K562 (cell line): Measurements from ENCODE around the gene PTPRR. TPM values are rescaled to one million over a fixed set of nuclear protein-coding genes. Genes with fewer than 3 reads are reported as not detected.

Experiments used
- ATAC-seq: fragments of 200-7000 bp; cut with Tn5 transposase; 3 replicates; pipeline ENCODE4 v1.9.1; 2020; ENCODE audit warnings: moderate library complexity
- BruUV-seq: library from RNA; stranded (reverse); fragments of 400-500 nt; replicated peaks from 2 replicates; lab custom pipeline; 2021; lab: Mats Ljungman, UMichigan
- CTCF ChIA-PET: fragments of 300-600 bp; formaldehyde crosslinking; extraction: SDS; loops from one replicate; lab custom pipeline; 2021; ENCODE audit warnings: low intra/inter-chr PET ratio; lab: Yijun Ruan, JAX
- POLR2A ChIA-PET: fragments of 300-600, 350-650 bp; sonication (Branson Sonifier 250); formaldehyde crosslinking; extraction: SDS; loops from one replicate; lab custom pipeline; 2021; ENCODE audit warnings: antibody characterized with exemption, inconsistent platforms; lab: Yijun Ruan, JAX
- DNase-seq, 4 experiments: peaks; one replicate each; pipeline versions ENCODE4 v3.0.0 to v3.0.0-alpha.2; 2011 to 2018; ENCODE audit warnings: low spot score in 3 of 4, mixed read lengths in 3 of 4; ENCODE audit errors: extremely low read depth in 1 of 4
- FAIRE-seq: peaks from 2 replicates; lab custom pipeline; 2011; peaks lifted over from hg19 to GRCh38; lab: Jason Lieb, UNC
- H2AFZ ChIP-seq: 2 replicates; pipeline ENCODE4 v1.6.0; 2011; ENCODE audit warnings: low read depth, low read length, control low read depth, inconsistent platforms
- H3K27ac ChIP-seq: fragments of 200-600 bp; 3 replicates; pipeline ENCODE4 v1.8.0; 2011; ENCODE audit warnings: low read depth, mild to moderate bottlenecking, control low read depth, inconsistent platforms, low read length, moderate library complexity, mixed read lengths; ENCODE audit errors: extremely low read depth
- H3K27me3 ChIP-seq, 2 experiments: fragments of 300-600 bp in 1 of 2; 2 replicates in 1 of 2; 3 replicates in 1 of 2; pipeline versions ENCODE4 v1.6.0 to v1.8.0; 2011; ENCODE audit warnings: inconsistent platforms in 2 of 2, low read length in 2 of 2, mild to moderate bottlenecking in 1 of 2, mixed read lengths in 1 of 2, moderate library complexity in 1 of 2; ENCODE audit not compliant: control insufficient read depth in 2 of 2, insufficient read depth in 2 of 2
- H3K36me3 ChIP-seq: fragments of 300-600 bp; 3 replicates; pipeline ENCODE4 v1.8.0; 2011; ENCODE audit warnings: mild to moderate bottlenecking, low read length, inconsistent platforms; ENCODE audit not compliant: control insufficient read depth, insufficient read depth
- H3K4me1 ChIP-seq, 2 experiments: fragments of 200-600 bp in 1 of 2; replicated peaks in 1 of 2; 2 replicates in 1 of 2; 3 replicates in 1 of 2; pipeline versions ENCODE4 v1.5.1 to v1.8.0; 2011; ENCODE audit warnings: inconsistent platforms in 2 of 2, low read length in 2 of 2, mild to moderate bottlenecking in 1 of 2, mixed read lengths in 1 of 2, moderate library complexity in 1 of 2; ENCODE audit not compliant: control insufficient read depth in 2 of 2, insufficient read depth in 2 of 2
- H3K4me2 ChIP-seq: 2 replicates; pipeline ENCODE4 v1.6.1; 2011; ENCODE audit warnings: low read length, control low read depth, inconsistent platforms, mixed read lengths; ENCODE audit not compliant: insufficient read depth
- H3K4me3 ChIP-seq: fragments of 200-600 bp; sonication (generic), shearing (Covaris generic); 2 replicates; pipeline ENCODE4 v1.5.1; 2016; ENCODE audit warnings: control low read depth, inconsistent platforms
- H3K79me2 ChIP-seq: fragments of 200-600 bp; 3 replicates; pipeline ENCODE4 v1.8.0; 2011; ENCODE audit warnings: low read length, inconsistent platforms; ENCODE audit not compliant: control insufficient read depth, insufficient read depth
- H3K9ac ChIP-seq, 2 experiments: 2 replicates each; pipeline versions ENCODE4 v1.6.0 to v1.6.1; 2011; ENCODE audit warnings: low read depth in 2 of 2, low read length in 2 of 2, control low read depth in 1 of 2, inconsistent platforms in 1 of 2, mild to moderate bottlenecking in 1 of 2, mixed read lengths in 1 of 2; ENCODE audit not compliant: insufficient read depth in 1 of 2
- H3K9me1 ChIP-seq: one replicate; pipeline ENCODE4 v1.6.0; 2011; ENCODE audit warnings: inconsistent platforms, mild to moderate bottlenecking, low read length, moderate library complexity; ENCODE audit not compliant: control insufficient read depth, insufficient read depth
- H3K9me3 ChIP-seq: replicated peaks from 2 replicates; pipeline ENCODE4 v1.5.1; 2011; ENCODE audit warnings: low read depth, low read length, inconsistent platforms; ENCODE audit not compliant: control insufficient read depth, insufficient read depth
- H4K20me1 ChIP-seq: replicated peaks from 2 replicates; pipeline ENCODE4 v1.6.1; 2011; ENCODE audit warnings: low read length, inconsistent platforms, mixed read lengths; ENCODE audit not compliant: control insufficient read depth, insufficient read depth
- HBP1 ChIP-seq: fragments of 450-650 bp; formaldehyde crosslinking; IDR thresholded peaks from 2 replicates; pipeline ENCODE4 v1.4.0; 2022; ENCODE audit warnings: missing genetic modification characterization
- SPI1 ChIP-seq: IDR thresholded peaks from 2 replicates; pipeline ENCODE4 v1.6.1; 2011; ENCODE audit warnings: low read depth, low read length, control low read depth, borderline replicate concordance
- ZNF507 ChIP-seq: conservative IDR thresholded peaks from 2 replicates; pipeline ENCODE4 v1.6.1; 2017; ENCODE audit warnings: missing genetic modification characterization, missing compliant biosample characterization
- WGBS: fragments of 100-300 bp; shearing (Covaris generic); methylation state at CpG from one replicate; pipeline ENCODE4 v1.1.6; 2016; ENCODE audit warnings: low coverage, mixed read lengths; ENCODE audit not compliant: insufficient coverage; ENCODE audit errors: missing lambda C conversion rate; 5-methylcytosine and 5-hydroxymethylcytosine counted together
- in situ Hi-C: fragments of 300-500 bp; cut with MboI; formaldehyde crosslinking; loops from 4 replicates; pipeline ENCODE4 v1.15.0; 2018; ENCODE audit warnings: inconsistent platforms, mixed read lengths
- intact Hi-C: fragments of 100-400 bp; cut with micrococcal nuclease; formaldehyde crosslinking; loops from 2 replicates; pipeline ENCODE4 v1.14.2; 2022
- polyA plus RNA-seq, 8 experiments: library from polyadenylated mRNA; depleted of rRNA in 4 of 8; stranded (reverse) in 5 of 8; unstranded in 3 of 8; fragments of >200 nt; fragmentation: Nextera tagmentation in 2 of 8; fragmentation: Illumina TruSeq in 1 of 8; extraction: Ambion mirVana in 2 of 8; extraction: Trizol in 1 of 8; gene quantifications; 2 replicates each; pipeline versions ENCODE4 v1.2.1 to v1.2.3, GENCODE V29; 2011 to 2014; ENCODE audit warnings: inconsistent platforms in 1 of 8, missing spikeins in 1 of 8
- total RNA-seq, 7 experiments: library from RNA; depleted of rRNA in 6 of 7; stranded (reverse); fragments of >200 nt in 6 of 7; fragmentation: Illumina TruSeq in 2 of 7; extraction: Trizol in 2 of 7; gene quantifications; 2 replicates each; pipeline versions ENCODE4 v1.2.1 to v1.2.3, GENCODE V29; 2011 to 2021; ENCODE audit warnings: low replicate concordance in 1 of 7

PTPRR gene
- total and polyA plus RNA-seq, 9 of the 15 experiments (the other 6 are each of a cell fraction or from before 2014, with no cell fraction given) = 6.6 to 41.7 (median 12.3) TPM

GRCh38 chr12:70637303-70638085 lies 283.0 kb downstream of the PTPRR start, which contains the start of gene PTPRB:
Gene PTPRB (minus strand): TSS chr12:70637429. CDS start chr12:70637395, 34 bp downstream.
- in situ Hi-C loops (no loop called here), intact Hi-C loops (no loop called here)
- Histone ChIP-seq H2AFZ (no peak within 1 kb of the TSS), H3K4me1 (peaks cover 0 to 8% of the 10 kb centered on the region in 2 experiments; a peak in 1 of 5 replicates), H3K27me3 (no peaks in the 10 kb centered on the region), H3K4me2 (no peak within 1 kb of the TSS), H3K79me2 (no peaks in the 10 kb centered on the region), H3K9ac (no peak within 1 kb of the TSS), H4K20me1 (no peaks in the 10 kb centered on the region), H3K27ac (no peak within 1 kb of the TSS), H3K36me3 (peaks cover 17% of the 10 kb centered on the region; the same call in 2 of the 3 replicates), H3K9me1 (no peaks in the 10 kb centered on the region), H3K9me3 (no peaks in the 10 kb centered on the region), H3K4me3 (no peak within 1 kb of the TSS)
- no TSS peak for BruUV-seq
- DNase-seq (no peak), FAIRE-seq (no peak), ATAC-seq (no peak)
- WGBS = 44% methylated on average over 6 of the region's 6 CpGs
- POLR2A ChIA-PET = no interaction called here
- CTCF ChIA-PET = no interaction called here
- no peak for TF ChIP-seq ZNF507 (tag)
- TF ChIP-seq SPI1 = peak; percentile 58; the same call in 1 of the 2 replicates

GRCh38 chr12:70635755-70636154 lies 284.8 kb downstream of the PTPRR start:
- H2AFZ ChIP-seq = no peak overlapping the region
- H3K79me2 ChIP-seq = no peaks in the 10 kb centered on the region
- 0 out of 5 replicates have a peak, but pooled peaks cover 0 to 8% of the 10 kb centered on the region in 2 experiments for H3K4me1 ChIP-seq
- H3K36me3 ChIP-seq = peaks cover 15% of the 10 kb centered on the region; the same call in 1 of the 3 replicates
- WGBS = 83% methylated on average over 7 of the region's 7 CpGs
- intact Hi-C loops = no loop called here
- ChIA-PET POLR2A (interaction anchor here (0.6 to 1.0 kb wide), 2 partner anchors 13 to 126 kb away, joined by 3 read pairs; no protein-coding TSS in a partner anchor), CTCF (no interaction called here)
- BruUV-seq = no TSS peak
- no peak for FAIRE-seq
- no peak for DNase-seq
- no peak overlapping the region for H3K4me2 ChIP-seq
- H3K27me3 ChIP-seq = no peaks in the 10 kb centered on the region
- in situ Hi-C loops = no loop called here
- H3K9ac ChIP-seq = no peak overlapping the region
- no peak overlapping the region for H3K27ac ChIP-seq
- H3K4me3 ChIP-seq = no peak overlapping the region
- no peaks in the 10 kb centered on the region for H4K20me1 ChIP-seq
- no peak for ATAC-seq
- H3K9me1 ChIP-seq = no peaks in the 10 kb centered on the region
- TF ChIP-seq HBP1 (CRISPR knock-in tag) = no peak
- H3K9me3 ChIP-seq = no peaks in the 10 kb centered on the region
